ENCODE data around the gene RPS26.
A peak's percentile ranks its signal among the peaks of the same experiment; 100 is the strongest.
"Not testable (repeated sequence)": the region's sequence is repeated elsewhere in the genome, so short reads cannot be mapped to it uniquely, and the experiment has no call there.

Gene RPS26

DNA sequence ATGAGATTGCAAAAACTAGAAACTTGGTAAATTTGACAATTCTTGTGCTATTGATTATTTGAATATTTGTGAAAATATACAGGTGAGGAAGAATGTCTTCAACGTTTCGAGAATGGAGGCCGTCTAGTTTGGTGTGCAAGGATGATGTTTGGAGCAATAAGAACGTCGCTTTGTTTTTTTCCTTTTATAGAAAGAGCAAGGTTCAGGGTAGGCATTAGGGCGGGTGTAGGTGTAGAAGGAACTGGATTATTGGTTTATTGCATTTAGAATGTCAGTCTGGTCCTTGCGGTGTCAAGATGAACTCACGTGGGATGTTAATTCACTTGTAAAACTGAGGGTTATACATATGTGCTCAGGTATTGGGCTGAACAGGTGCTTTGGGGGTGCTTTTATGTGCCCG is 1.1 kb downstream of the RPS26 start:
- DNase-seq (ENCODE audit: low spot score), result no peak
- POLR2A ChIA-PET (ENCODE audit: low non-redundant PET), result no interaction called here
- CTCF ChIA-PET, result interaction anchor here (0.7 kb wide), 1 partner anchor 38 kb away, joined by 3 read pairs; no protein-coding TSS in a partner anchor
- TF ChIP-seq, protein P1, sequence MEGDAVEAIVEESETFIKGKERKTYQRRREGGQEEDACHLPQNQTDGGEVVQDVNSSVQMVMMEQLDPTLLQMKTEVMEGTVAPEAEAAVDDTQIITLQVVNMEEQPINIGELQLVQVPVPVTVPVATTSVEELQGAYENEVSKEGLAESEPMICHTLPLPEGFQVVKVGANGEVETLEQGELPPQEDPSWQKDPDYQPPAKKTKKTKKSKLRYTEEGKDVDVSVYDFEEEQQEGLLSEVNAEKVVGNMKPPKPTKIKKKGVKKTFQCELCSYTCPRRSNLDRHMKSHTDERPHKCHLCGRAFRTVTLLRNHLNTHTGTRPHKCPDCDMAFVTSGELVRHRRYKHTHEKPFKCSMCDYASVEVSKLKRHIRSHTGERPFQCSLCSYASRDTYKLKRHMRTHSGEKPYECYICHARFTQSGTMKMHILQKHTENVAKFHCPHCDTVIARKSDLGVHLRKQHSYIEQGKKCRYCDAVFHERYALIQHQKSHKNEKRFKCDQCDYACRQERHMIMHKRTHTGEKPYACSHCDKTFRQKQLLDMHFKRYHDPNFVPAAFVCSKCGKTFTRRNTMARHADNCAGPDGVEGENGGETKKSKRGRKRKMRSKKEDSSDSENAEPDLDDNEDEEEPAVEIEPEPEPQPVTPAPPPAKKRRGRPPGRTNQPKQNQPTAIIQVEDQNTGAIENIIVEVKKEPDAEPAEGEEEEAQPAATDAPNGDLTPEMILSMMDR (conservative IDR thresholded peaks at IDR 0.05; ENCODE audit: low read depth), result no peak
- peak overlapping the region; percentile 83; the same call in 1 of the 2 replicates for H3K27ac ChIP-seq

DNA sequence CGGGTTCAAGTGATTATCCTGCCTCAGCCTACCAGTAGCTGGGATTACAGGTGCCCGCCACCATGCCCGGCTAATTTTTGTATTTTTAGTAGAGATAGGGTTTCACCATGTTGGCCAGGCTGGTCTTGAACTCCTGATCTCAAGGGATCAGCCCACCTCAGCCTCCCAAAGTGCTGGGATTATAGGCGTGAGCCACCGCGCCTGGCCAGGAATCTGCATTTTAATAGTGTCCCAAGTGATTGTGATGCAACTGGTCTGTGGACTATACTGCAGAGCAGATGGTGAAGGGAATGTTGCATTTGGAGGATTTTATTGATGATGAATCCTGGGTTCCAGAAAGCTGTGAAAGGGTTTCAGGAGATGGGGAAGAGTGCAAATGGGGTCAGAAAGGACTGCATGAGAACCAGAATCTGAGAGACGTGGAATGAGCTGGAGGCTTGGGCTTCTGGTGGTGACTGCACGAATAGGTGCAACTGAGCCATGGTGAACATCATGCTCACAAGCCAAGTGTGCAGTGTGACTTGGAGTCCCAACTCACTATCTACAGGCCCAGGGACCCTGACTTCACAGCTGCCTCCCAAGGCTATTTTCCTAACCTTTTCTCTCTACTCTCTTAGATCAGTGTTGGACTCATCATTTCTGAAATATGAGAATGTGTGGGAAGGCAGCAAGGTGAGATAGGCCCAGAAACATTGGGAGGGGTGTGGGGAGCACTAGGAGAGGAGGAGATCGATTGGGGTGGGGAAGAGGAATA is 4.5 kb downstream of the RPS26 start:
- POLR2A ChIA-PET (ENCODE audit: low non-redundant PET), result interaction anchor here (0.6 to 0.7 kb wide), 3 partner anchors 37 to 316 kb away, joined by 3 to 6 read pairs (median 3); no protein-coding TSS in a partner anchor
- no peak for DNase-seq (ENCODE audit: low spot score)
- TF ChIP-seq, protein P1 (conservative IDR thresholded peaks at IDR 0.05; ENCODE audit: low read depth), result no peak
- H3K27ac ChIP-seq, result peak overlapping the region; percentile 65
- CTCF ChIA-PET, result interaction anchor here (0.6 to 1.2 kb wide), 7 partner anchors 12 to 72 kb away, joined by 3 to 11 read pairs (median 4); partner anchors contain the start of gene ZC3H10

DNA sequence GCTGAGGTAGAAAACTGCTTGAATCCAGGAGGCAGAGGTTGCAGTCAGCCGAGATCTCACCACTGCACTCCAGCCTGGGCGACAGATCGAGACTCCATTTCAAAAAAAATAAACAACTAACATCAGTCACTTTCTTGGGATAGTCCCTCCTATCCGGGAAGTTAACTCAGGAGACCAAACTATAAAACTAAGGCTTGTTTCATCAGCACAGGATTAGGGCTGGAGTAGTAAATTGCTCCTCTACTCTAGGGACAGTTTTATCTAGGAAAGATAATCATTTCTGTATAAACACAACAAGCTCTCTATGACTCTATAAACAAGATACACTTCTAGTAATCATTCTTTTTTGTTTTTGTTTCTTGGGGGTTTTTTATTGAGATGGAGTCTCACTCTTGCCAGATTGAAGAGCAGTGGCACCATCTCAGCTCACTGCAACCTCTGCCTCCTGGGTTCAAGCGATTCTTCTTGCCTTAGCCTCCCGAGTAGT is 11.7 kb downstream of the RPS26 start:
- CTCF ChIA-PET, result interaction anchor here (0.6 kb wide), 1 partner anchor 71 kb away, joined by 3 read pairs; no protein-coding TSS in a partner anchor
- POLR2A ChIA-PET (ENCODE audit: low non-redundant PET), result interaction anchor here (0.6 kb wide), 2 partner anchors 51 to 56 kb away, joined by 4 read pairs; partner anchors contain the start of gene PA2G4
- DNase-seq (ENCODE audit: low spot score), result no peak
- TF ChIP-seq, protein P1 (conservative IDR thresholded peaks at IDR 0.05; ENCODE audit: low read depth), result no peak
- no peak overlapping the region for H3K27ac ChIP-seq

DNA sequence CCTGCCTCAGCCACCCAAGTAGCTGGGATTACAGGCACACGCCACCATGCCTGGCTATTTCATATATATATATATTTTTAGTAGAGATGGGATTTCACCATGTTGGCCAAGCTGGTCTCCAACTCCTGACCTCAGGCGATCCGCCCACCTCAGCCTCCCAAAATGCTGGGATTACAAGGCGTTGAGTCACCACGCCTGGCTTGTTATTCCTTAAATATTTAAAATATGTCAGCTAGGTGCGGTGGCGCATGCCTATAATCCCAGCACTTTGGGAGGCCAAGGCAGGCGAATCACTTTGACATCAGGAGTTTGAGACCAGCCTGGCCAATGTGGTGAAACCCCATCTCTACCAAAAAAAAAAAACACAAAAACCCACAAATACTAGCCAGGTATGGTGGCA is 18.2 kb downstream of the RPS26 start:
- DNase-seq (ENCODE audit: low spot score); POLR2A ChIA-PET (ENCODE audit: low non-redundant PET); H3K27ac ChIP-seq: not testable (repeated sequence)
- CTCF ChIA-PET, result interaction anchor here (0.5 to 0.7 kb wide), 2 partner anchors 130 to 299 kb away, joined by 3 to 4 read pairs; no protein-coding TSS in a partner anchor

DNA sequence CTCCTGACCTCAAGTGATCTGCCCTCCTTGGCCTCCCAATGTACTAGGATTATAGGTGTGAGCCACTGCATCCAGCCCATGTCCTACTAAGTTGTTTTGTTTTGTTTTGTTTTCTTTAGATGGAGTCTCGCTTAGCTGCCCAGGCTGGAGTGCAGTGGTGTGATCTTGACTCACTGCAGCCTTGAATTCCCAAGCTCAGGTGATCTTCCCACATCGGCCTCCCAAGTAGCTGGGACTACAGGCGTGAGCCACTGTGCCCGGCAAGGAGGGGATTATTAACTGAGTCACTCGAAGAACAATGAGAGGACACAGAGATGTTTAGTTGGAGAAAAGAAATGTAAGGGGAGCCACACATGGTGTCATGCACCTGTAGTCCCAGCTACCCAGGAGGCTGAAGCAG is 20.3 kb downstream of the RPS26 start:
- H3K27ac ChIP-seq, result no peak overlapping the region
- ChIA-PET CTCF (no interaction called here), POLR2A (ENCODE audit: low non-redundant PET) (no interaction called here)
- DNase-seq (ENCODE audit: low spot score), result no peak
- TF ChIP-seq, protein P1 (conservative IDR thresholded peaks at IDR 0.05; ENCODE audit: low read depth), result no peak

DNA sequence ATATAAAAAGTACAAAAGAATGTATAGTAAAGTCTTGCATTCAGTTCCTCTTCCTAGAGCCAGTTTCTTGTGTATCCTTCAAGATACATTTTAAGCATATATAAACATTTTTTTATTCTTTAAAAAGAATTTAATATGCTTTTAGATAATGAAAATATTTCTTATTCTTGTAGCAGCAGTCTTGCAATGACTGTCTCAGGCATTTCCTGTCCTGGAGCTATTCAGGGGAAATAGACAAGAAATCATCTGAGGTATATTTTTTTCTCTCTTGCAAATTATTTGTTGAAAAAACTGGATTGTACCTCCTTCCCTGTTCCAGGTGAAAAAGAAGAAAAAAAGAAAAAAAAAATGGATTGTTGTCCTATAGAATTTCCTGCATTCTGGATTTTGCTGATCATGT is 21.3 kb downstream of the RPS26 start:
- TF ChIP-seq, protein P1 (conservative IDR thresholded peaks at IDR 0.05; ENCODE audit: low read depth), result no peak
- DNase-seq (ENCODE audit: low spot score), result no peak
- H3K27ac ChIP-seq, result no peak overlapping the region
- POLR2A ChIA-PET (ENCODE audit: low non-redundant PET), result no interaction called here
- CTCF ChIA-PET, result no interaction called here

DNA sequence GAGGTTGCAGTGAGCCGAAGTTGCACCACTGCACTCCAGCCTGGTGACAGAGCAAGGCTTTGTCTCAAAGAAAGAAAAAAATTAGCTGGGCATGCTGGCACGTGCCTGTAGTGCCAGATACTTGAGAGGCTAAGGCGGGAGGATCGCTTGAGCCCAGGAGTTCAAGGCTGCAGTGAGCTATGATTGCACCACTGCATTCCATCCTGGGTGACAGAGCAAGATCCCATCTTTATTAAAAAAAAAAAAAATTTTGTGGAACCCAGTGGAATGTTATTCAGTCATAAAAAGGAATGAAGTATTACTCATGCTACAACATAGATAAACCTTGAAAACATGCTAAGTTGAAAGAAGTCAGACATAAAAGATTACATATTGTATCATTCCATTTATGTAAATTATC is 29.9 kb downstream of the RPS26 start:
- TF ChIP-seq, protein P1 (conservative IDR thresholded peaks at IDR 0.05; ENCODE audit: low read depth), result no peak
- POLR2A ChIA-PET (ENCODE audit: low non-redundant PET), result no interaction called here
- H3K27ac ChIP-seq, result no peak overlapping the region
- CTCF ChIA-PET, result no interaction called here
- DNase-seq (ENCODE audit: low spot score), result no peak

Measured in RWPE1 (cell line).